OCI-LY7 (cell line): ENCODE measurements around the gene ZNF639.

Source experiments
- EZH2phosphoT487 ChIP-seq: fragments of 200-600 bp; sonication (generic); IDR thresholded peaks from 2 replicates; pipeline ENCODE4 v1.6.1; 2018; ENCODE audit warnings: low read depth, borderline replicate concordance, mild to moderate bottlenecking, mixed run types, antibody characterized with exemption, low read length, moderate library complexity, mixed read lengths
- TF ChIP-seq, protein P1 (sequence below): fragments of 200-600 bp; sonication (generic); conservative IDR thresholded peaks from 2 replicates; pipeline ENCODE4 v1.5.1; 2014; ENCODE audit warnings: mild to moderate bottlenecking, antibody characterized with exemption, low read length, moderate library complexity, mixed read lengths

DNA sequence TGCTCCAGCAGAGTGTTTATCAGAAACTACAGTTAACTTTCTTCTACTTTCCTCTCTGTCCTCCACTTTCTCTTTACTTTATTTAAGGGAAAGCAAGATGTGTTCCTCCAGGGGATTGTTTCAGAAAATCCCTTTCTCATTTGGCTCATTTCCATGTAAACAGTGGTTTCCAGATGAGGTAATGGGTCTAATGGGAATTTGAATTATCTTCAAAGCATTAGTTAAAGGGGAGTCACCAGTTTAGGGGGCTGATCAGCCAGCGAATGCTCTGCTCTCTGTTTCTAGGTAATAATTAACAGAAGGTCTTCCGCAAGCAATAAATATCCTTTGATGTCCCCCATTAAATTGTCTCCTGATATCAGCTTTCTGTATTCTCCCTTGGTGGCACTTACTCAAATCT, 30.4 kb upstream of the ZNF639 start:
- TF ChIP-seq, protein P1, sequence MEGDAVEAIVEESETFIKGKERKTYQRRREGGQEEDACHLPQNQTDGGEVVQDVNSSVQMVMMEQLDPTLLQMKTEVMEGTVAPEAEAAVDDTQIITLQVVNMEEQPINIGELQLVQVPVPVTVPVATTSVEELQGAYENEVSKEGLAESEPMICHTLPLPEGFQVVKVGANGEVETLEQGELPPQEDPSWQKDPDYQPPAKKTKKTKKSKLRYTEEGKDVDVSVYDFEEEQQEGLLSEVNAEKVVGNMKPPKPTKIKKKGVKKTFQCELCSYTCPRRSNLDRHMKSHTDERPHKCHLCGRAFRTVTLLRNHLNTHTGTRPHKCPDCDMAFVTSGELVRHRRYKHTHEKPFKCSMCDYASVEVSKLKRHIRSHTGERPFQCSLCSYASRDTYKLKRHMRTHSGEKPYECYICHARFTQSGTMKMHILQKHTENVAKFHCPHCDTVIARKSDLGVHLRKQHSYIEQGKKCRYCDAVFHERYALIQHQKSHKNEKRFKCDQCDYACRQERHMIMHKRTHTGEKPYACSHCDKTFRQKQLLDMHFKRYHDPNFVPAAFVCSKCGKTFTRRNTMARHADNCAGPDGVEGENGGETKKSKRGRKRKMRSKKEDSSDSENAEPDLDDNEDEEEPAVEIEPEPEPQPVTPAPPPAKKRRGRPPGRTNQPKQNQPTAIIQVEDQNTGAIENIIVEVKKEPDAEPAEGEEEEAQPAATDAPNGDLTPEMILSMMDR, result no peak
- no peak for TF ChIP-seq EZH2phosphoT487
